ENCODE data around the gene KRTAP5-8. TPM values are rescaled to one million over a fixed set of nuclear protein-coding genes. Genes with fewer than 3 reads are reported as not detected.

KRTAP5-8 gene
- total RNA-seq, 1 experiment from 2014 or later, result not detected

- no peak for TF ChIP-seq ZNF281 (CRISPR knock-in tag; IDR thresholded peaks at IDR 0.05)
- TF ChIP-seq ZBTB21 (CRISPR knock-in tag; IDR thresholded peaks at IDR 0.05; ENCODE audit: borderline replicate concordance), result no peak
- no peak for TF ChIP-seq ESRRA (CRISPR knock-in tag; IDR thresholded peaks at IDR 0.05; ENCODE audit: borderline replicate concordance)
Measured at GRCh38 chr11:71557257-71557656, 19.4 kb downstream of the KRTAP5-8 start (continued).

GRCh38 chr11:71558996-71559395, 21.2 kb downstream of the KRTAP5-8 start:
- Mint-ChIP-seq H3K36me3 (peaks cover 19% of the 10 kb centered on the region), H3K27me3 (ENCODE audit: low read depth) (peaks cover 21% of the 10 kb centered on the region), H3K4me1 (peaks cover 3% of the 10 kb centered on the region; the same call in 1 of the 2 replicates), H3K27ac (no peak overlapping the region), H3K9me3 (peaks cover 56% of the 10 kb centered on the region), H3K4me3 (no peak overlapping the region)
- TF ChIP-seq HMGA2 (CRISPR knock-in tag; IDR thresholded peaks at IDR 0.05) (no peak), ELF4 (CRISPR knock-in tag; IDR thresholded peaks at IDR 0.05; ENCODE audit: low read depth) (no peak), NFE2L1 (CRISPR knock-in tag; IDR thresholded peaks at IDR 0.05) (no peak), FOXK1 (CRISPR knock-in tag; IDR thresholded peaks at IDR 0.05) (no peak), EMX1 (CRISPR knock-in tag; IDR thresholded peaks at IDR 0.05) (no peak), ATF3 (CRISPR knock-in tag; conservative IDR thresholded peaks at IDR 0.05) (no peak)
- no peak for DNase-seq (ENCODE audit: low spot score)
- CTCF ChIA-PET, result interaction anchor here (0.6 kb wide), 1 partner anchor 1585 kb away, joined by 3 read pairs; no protein-coding TSS in a partner anchor
- no peak for ATAC-seq
- POLR2A ChIA-PET, result no interaction called here

- ChIA-PET POLR2A (no interaction called here), CTCF (no interaction called here)
- peaks cover 14% of the 10 kb centered on the region for H3K4me1 Mint-ChIP-seq
- peaks cover 45% of the 10 kb centered on the region for H3K9me3 Mint-ChIP-seq
- no peak overlapping the region for H3K27ac Mint-ChIP-seq
- ATAC-seq, result no peak
- TF ChIP-seq USF2 (CRISPR knock-in tag; IDR thresholded peaks at IDR 0.05), result no peak
- no peak for TF ChIP-seq MYBL2 (CRISPR knock-in tag; IDR thresholded peaks at IDR 0.05)
- no peak for TF ChIP-seq ZSCAN18 (CRISPR knock-in tag; IDR thresholded peaks at IDR 0.05)
- TF ChIP-seq SOX15 (CRISPR knock-in tag; IDR thresholded peaks at IDR 0.05), result no peak
- TF ChIP-seq ZBTB43 (CRISPR knock-in tag; IDR thresholded peaks at IDR 0.05), result no peak
- no peak for TF ChIP-seq ZNF425 (CRISPR knock-in tag; conservative IDR thresholded peaks at IDR 0.05)
- no peak for TF ChIP-seq GRHL2 (CRISPR knock-in tag; IDR thresholded peaks at IDR 0.05; ENCODE audit: insufficient replicate concordance, severe bottlenecking)
- TF ChIP-seq PREB (CRISPR knock-in tag; IDR thresholded peaks at IDR 0.05; ENCODE audit: borderline replicate concordance), result no peak
- no peak for TF ChIP-seq NFE2L1 (CRISPR knock-in tag; IDR thresholded peaks at IDR 0.05)
- H3K27me3 Mint-ChIP-seq (ENCODE audit: low read depth), result peaks cover 22% of the 10 kb centered on the region
- peaks cover 14% of the 10 kb centered on the region for H3K36me3 Mint-ChIP-seq
- DNase-seq (ENCODE audit: low spot score), result no peak
- H3K4me3 Mint-ChIP-seq, result no peak overlapping the region
Measured at GRCh38 chr11:71562120-71562519, 24.3 kb downstream of the KRTAP5-8 start.
